HG02759 (cell line): ENCODE data around the gene SERPINB8.

ENCODE experiments used
- ATAC-seq: cut with Tn5 transposase; IDR thresholded peaks from one replicate; pipeline ENCODE4 v1.9.1; 2021; ENCODE audit warnings: mild to moderate bottlenecking, moderate library complexity; ENCODE audit not compliant: unreplicated experiment

Gene SERPINB8

GRCh38 chr18:63964908-63965307 is 5.0 kb upstream of the SERPINB8 start:
- ATAC-seq = no peak

- ATAC-seq = no peak
These were observed 4.1 kb upstream of the SERPINB8 start for GRCh38 chr18:63965716-63966330.

- peak; percentile 7 for ATAC-seq
These were observed 926 bp downstream of the SERPINB8 start for GRCh38 chr18:63970809-63971205.

GRCh38 chr18:63971320-63972001 is 1.6 kb downstream of the SERPINB8 start:
- ATAC-seq = no peak

- ATAC-seq = no peak
These were observed 2.1 kb downstream of the SERPINB8 start for GRCh38 chr18:63972002-63972376.

- ATAC-seq = no peak
These were observed 5.1 kb downstream of the SERPINB8 start for GRCh38 chr18:63974991-63975390.

GRCh38 chr18:63975628-63976027 is 5.7 kb downstream of the SERPINB8 start:
- ATAC-seq = no peak

GRCh38 chr18:63977040-63977439 is 7.2 kb downstream of the SERPINB8 start:
- no peak for ATAC-seq

GRCh38 chr18:63979409-63979920 is 9.6 kb downstream of the SERPINB8 start:
- ATAC-seq = peak; percentile 72

- no peak for ATAC-seq
These were observed 10.1 kb downstream of the SERPINB8 start for GRCh38 chr18:63980027-63980426.

GRCh38 chr18:63980896-63981460 is 11.1 kb downstream of the SERPINB8 start:
- no peak for ATAC-seq

- no peak for ATAC-seq
These were observed 11.8 kb downstream of the SERPINB8 start for GRCh38 chr18:63981719-63982118.

- no peak for ATAC-seq
These were observed 12.5 kb downstream of the SERPINB8 start for GRCh38 chr18:63982361-63982760.

- no peak for ATAC-seq
These were observed 17.0 kb downstream of the SERPINB8 start for GRCh38 chr18:63986885-63987284.

GRCh38 chr18:63987743-63988142 is 17.9 kb downstream of the SERPINB8 start:
- no peak for ATAC-seq

GRCh38 chr18:63992751-63993150 is 22.9 kb downstream of the SERPINB8 start:
- ATAC-seq = no peak

GRCh38 chr18:63994783-63995399 is 25.0 kb downstream of the SERPINB8 start:
- no peak for ATAC-seq

- no peak for ATAC-seq
These were observed 27.2 kb downstream of the SERPINB8 start for GRCh38 chr18:63997041-63997440.

GRCh38 chr18:63997606-63998005 is 27.7 kb downstream of the SERPINB8 start:
- no peak for ATAC-seq

- no peak for ATAC-seq
These were observed 30.0 kb downstream of the SERPINB8 start for GRCh38 chr18:63999871-64000270.

GRCh38 chr18:64002581-64002980 is 32.7 kb downstream of the SERPINB8 start:
- ATAC-seq = no peak

- ATAC-seq = no peak
These were observed 39.4 kb downstream of the SERPINB8 start for GRCh38 chr18:64009305-64009704.
